ENCODE results near the gene C6orf52. TPM values are rescaled to one million over a fixed set of nuclear protein-coding genes. Genes with fewer than 3 reads are reported as not detected.
A peak's percentile ranks its signal among the peaks of the same experiment; 100 is the strongest.
"Not testable (repeated sequence)": the region's sequence is repeated elsewhere in the genome, so short reads cannot be mapped to it uniquely, and the experiment has no call there.

C6orf52 gene
- polyA plus RNA-seq, 1 donor from 2014 or later = 9.4 TPM

DNA sequence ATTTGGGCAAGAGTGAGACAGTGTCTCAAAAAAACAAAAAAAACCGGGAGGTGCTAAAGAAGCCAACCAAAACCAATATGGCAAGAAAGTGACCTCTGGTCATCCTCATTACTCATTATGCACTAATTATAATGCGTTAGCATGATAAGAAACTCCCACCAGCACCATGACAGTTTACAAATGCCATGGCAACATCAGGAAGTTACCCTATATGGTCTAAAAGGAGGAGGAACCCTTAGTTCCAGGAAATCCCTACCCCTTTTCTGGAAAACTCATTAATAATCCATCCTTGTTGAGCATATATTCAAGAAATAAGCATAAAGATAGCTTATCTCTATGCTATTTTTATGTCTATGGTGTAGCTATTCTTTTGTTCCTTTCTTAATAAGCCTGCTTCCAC, 31.7 kb downstream of the C6orf52 start:
- Histone ChIP-seq H3K27ac (ENCODE audit: low read length) (no peak overlapping the region), H4K20me1 (ENCODE audit: insufficient read depth) (no peaks in the 10 kb centered on the region), H3K9ac (ENCODE audit: low read length) (no peak overlapping the region), H3K9me3 (ENCODE audit: low read length) (no peaks in the 10 kb centered on the region), H3K79me2 (replicated peaks; ENCODE audit: insufficient read depth, low read length) (no peaks in the 10 kb centered on the region), H2AFZ (ENCODE audit: low read depth, low read length) (no peak overlapping the region), H3K4me3 (ENCODE audit: low read length) (no peak overlapping the region), H3K36me3 (ENCODE audit: insufficient read depth, low read length) (no peaks in the 10 kb centered on the region), H3K9me2 (ENCODE audit: insufficient read depth, low read length) (no peaks in the 10 kb centered on the region), H3F3A (ENCODE audit: insufficient read depth, low read length, poor library complexity, severe bottlenecking) (no peaks in the 10 kb centered on the region), H3K27me3 (ENCODE audit: insufficient read depth, low read depth, low read length) (no peaks in the 10 kb centered on the region), H3K4me2 (ENCODE audit: low read length) (no peak overlapping the region)
- TF ChIP-seq EP300 (conservative IDR thresholded peaks at IDR 0.05; ENCODE audit: poor library complexity, severe bottlenecking) (no peak), MXI1 (conservative IDR thresholded peaks at IDR 0.05; ENCODE audit: poor library complexity, severe bottlenecking) (no peak), POLR2AphosphoS5 (IDR thresholded peaks at IDR 0.05) (no peak), SMC3 (conservative IDR thresholded peaks at IDR 0.05; ENCODE audit: poor library complexity) (no peak), CTCF (IDR thresholded peaks at IDR 0.05; ENCODE audit: poor library complexity, severe bottlenecking) (no peak), RAD21 (conservative IDR thresholded peaks at IDR 0.05) (no peak), TAF1 (IDR thresholded peaks at IDR 0.05; ENCODE audit: low read depth) (no peak), EZH2 (IDR thresholded peaks at IDR 0.05; ENCODE audit: borderline replicate concordance, insufficient read depth, low read length, poor library complexity, severe bottlenecking) (no peak)
- TF ChIP-seq, protein P1, sequence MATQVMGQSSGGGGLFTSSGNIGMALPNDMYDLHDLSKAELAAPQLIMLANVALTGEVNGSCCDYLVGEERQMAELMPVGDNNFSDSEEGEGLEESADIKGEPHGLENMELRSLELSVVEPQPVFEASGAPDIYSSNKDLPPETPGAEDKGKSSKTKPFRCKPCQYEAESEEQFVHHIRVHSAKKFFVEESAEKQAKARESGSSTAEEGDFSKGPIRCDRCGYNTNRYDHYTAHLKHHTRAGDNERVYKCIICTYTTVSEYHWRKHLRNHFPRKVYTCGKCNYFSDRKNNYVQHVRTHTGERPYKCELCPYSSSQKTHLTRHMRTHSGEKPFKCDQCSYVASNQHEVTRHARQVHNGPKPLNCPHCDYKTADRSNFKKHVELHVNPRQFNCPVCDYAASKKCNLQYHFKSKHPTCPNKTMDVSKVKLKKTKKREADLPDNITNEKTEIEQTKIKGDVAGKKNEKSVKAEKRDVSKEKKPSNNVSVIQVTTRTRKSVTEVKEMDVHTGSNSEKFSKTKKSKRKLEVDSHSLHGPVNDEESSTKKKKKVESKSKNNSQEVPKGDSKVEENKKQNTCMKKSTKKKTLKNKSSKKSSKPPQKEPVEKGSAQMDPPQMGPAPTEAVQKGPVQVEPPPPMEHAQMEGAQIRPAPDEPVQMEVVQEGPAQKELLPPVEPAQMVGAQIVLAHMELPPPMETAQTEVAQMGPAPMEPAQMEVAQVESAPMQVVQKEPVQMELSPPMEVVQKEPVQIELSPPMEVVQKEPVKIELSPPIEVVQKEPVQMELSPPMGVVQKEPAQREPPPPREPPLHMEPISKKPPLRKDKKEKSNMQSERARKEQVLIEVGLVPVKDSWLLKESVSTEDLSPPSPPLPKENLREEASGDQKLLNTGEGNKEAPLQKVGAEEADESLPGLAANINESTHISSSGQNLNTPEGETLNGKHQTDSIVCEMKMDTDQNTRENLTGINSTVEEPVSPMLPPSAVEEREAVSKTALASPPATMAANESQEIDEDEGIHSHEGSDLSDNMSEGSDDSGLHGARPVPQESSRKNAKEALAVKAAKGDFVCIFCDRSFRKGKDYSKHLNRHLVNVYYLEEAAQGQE (IDR thresholded peaks at IDR 0.05; ENCODE audit: borderline replicate concordance) = no peak

- no peaks in the 10 kb centered on the region for H3K27me3 ChIP-seq (ENCODE audit: insufficient read depth, low read depth, low read length)
- no peaks in the 10 kb centered on the region for H3K9me3 ChIP-seq (ENCODE audit: low read length)
- no peak overlapping the region for H3K27ac ChIP-seq (ENCODE audit: low read length)
- no peak for TF ChIP-seq MXI1 (conservative IDR thresholded peaks at IDR 0.05; ENCODE audit: poor library complexity, severe bottlenecking)
- no peak for TF ChIP-seq EP300 (conservative IDR thresholded peaks at IDR 0.05; ENCODE audit: poor library complexity, severe bottlenecking)
- no peak for TF ChIP-seq EZH2 (IDR thresholded peaks at IDR 0.05; ENCODE audit: borderline replicate concordance, insufficient read depth, low read length, poor library complexity, severe bottlenecking)
- no peak for TF ChIP-seq TAF1 (IDR thresholded peaks at IDR 0.05; ENCODE audit: low read depth)
- TF ChIP-seq SMC3 (conservative IDR thresholded peaks at IDR 0.05; ENCODE audit: poor library complexity) = no peak
- no peak for TF ChIP-seq RAD21 (conservative IDR thresholded peaks at IDR 0.05)
- TF ChIP-seq POLR2AphosphoS5 (IDR thresholded peaks at IDR 0.05) = no peak
- no peak for TF ChIP-seq CTCF (IDR thresholded peaks at IDR 0.05; ENCODE audit: poor library complexity, severe bottlenecking)
- TF ChIP-seq, protein P1 (IDR thresholded peaks at IDR 0.05; ENCODE audit: borderline replicate concordance) = no peak
- H3K36me3 ChIP-seq (ENCODE audit: insufficient read depth, low read length) = no peaks in the 10 kb centered on the region
- H2AFZ ChIP-seq (ENCODE audit: low read depth, low read length) = no peak overlapping the region
- H3K4me2 ChIP-seq (ENCODE audit: low read length) = no peak overlapping the region
- no peaks in the 10 kb centered on the region for H3K9me2 ChIP-seq (ENCODE audit: insufficient read depth, low read length)
- H4K20me1 ChIP-seq (ENCODE audit: insufficient read depth) = no peaks in the 10 kb centered on the region
- no peak overlapping the region for H3K4me3 ChIP-seq (ENCODE audit: low read length)
- H3K9ac ChIP-seq (ENCODE audit: low read length) = no peak overlapping the region
- H3K79me2 ChIP-seq (replicated peaks; ENCODE audit: insufficient read depth, low read length) = no peaks in the 10 kb centered on the region
- H3F3A ChIP-seq (ENCODE audit: insufficient read depth, low read length, poor library complexity, severe bottlenecking) = no peaks in the 10 kb centered on the region
Observed at GRCh38 chr6:10662207-10662606, 32.2 kb downstream of the C6orf52 start.

DNA sequence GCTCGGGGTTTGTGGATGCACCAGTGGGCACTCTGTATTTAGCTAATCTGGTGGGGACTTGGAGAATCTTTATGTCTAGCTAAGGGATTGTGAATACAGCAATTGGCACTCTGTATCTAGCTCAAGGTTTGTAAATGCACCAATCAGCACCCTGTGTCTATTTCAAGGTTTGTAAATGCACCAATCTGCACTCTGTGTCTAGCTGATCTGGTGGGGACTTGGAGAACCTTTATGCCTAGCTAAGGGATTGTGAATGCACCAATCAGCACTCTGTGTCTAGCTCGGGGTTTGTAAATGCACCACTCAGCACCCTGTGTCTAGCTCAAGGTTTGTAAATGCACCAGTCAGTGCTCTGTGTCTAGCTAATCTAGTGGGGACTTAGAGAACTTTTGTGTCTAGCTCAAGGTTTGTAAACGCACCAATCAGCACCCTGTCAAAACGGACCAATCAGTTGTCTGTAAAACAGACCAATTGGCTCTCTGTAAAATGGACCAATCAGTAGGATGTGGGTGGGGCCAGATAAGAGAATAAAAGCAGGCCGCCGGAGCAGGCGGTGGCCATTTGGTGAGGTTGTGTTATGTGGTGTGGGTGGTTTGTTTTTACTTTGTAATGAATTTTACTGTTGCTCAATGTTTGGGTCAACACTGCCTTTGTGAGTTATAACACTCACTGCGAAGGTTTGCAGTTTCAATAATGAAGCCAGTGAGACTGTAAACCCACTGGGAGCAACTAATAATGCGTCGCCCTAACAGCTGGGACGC, 33.8 kb downstream of the C6orf52 start:
- H3K27ac ChIP-seq (ENCODE audit: low read length); H4K20me1 ChIP-seq (ENCODE audit: insufficient read depth); H2AFZ ChIP-seq (ENCODE audit: low read depth, low read length); H3K9me3 ChIP-seq (ENCODE audit: low read length); H3K79me2 ChIP-seq (replicated peaks; ENCODE audit: insufficient read depth, low read length); H3K36me3 ChIP-seq (ENCODE audit: insufficient read depth, low read length); H3K4me2 ChIP-seq (ENCODE audit: low read length); H3F3A ChIP-seq (ENCODE audit: insufficient read depth, low read length, poor library complexity, severe bottlenecking); H3K9me2 ChIP-seq (ENCODE audit: insufficient read depth, low read length); H3K27me3 ChIP-seq (ENCODE audit: insufficient read depth, low read depth, low read length); H3K9ac ChIP-seq (ENCODE audit: low read length): not testable (repeated sequence)
- H3K4me3 ChIP-seq (ENCODE audit: low read length) = peak overlapping the region; percentile 51
